NCI-H2227 (cell line): ENCODE data around the gene APP.

Experiments used
- DNase-seq: peaks from one replicate; lab custom pipeline; 2025; ENCODE audit not compliant: unreplicated experiment; lab: John Stamatoyannopoulos, UW

Gene APP

DNA sequence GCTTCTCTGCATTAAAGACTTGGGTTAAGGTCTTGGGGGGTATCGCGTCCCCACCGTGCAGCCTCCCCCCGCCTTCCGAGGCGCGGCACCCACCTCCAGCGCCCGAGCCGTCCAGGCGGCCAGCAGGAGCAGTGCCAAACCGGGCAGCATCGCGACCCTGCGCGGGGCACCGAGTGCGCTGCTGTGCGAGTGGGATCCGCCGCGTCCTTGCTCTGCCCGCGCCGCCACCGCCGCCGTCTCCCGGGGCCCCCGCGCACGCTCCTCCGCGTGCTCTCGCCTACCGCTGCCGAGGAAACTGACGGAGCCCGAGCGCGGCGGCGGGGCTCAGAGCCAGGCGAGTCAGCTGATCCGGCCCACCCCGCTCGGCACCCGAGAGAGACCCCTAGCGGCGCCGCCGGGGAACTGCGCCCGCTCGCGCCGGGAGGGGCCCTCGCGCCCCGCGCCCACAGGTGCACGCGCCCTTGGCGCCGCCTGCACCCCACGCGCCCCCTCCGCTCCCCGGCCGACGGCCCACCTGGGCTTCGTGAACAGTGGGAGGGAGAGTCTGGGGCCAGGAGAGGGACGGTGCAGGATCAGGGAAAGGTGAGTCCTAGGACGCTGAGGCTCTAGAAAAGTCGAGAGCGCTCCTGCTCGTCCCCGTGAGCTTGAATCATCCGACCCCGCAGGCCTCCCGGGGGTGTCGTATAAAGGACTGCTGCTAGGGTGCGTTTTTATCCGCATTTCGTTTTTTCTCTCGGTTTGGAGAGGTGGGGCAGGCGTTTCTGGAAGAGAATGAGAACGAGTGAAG, at the start of gene APP:
Gene APP (minus strand): TSS at position 300 of the 787 bp plus-strand sequence. CDS start 150 bp downstream, at position 150.
- peak; percentile 90 for DNase-seq

DNA sequence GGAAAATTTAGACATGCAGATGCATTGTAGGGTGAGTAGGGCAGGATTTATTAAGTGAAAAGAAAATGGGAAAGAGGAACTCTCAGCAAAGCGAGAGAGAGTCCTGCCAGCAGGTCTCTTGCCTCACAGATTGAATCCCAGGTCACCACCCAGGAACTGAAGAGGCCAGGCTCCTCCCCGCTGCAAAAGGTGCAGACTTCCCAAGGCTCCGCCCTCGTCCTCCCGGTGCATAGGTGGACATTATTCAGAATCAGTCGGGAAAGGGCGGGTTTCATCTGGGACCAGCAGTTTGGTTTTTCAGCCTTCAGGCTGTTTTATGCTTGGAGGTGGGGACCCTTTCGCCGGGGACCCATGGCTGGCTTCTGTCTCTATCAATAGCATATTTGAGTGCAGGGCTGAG, 41.6 kb upstream of the APP start:
- no peak for DNase-seq

DNA sequence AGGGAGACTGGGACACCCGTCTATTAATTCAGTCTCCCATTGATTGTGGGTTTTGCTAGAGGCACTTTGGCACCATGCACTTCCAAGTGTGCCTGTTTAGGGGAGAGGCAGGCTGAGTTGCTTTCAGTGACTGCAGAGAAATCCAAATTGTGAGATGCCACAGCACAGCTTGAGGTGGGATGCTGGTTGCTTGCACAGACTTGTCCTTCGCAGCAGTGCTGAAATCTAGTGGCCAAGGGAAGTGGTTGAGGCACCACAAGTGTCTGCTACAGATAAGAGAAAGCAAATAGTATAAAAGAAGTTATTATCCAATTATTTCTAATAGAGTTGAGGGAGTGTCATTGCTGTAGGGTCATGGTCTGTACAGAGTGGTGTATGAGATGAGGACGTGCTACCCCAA, 40.0 kb upstream of the APP start:
- no peak for DNase-seq

DNA sequence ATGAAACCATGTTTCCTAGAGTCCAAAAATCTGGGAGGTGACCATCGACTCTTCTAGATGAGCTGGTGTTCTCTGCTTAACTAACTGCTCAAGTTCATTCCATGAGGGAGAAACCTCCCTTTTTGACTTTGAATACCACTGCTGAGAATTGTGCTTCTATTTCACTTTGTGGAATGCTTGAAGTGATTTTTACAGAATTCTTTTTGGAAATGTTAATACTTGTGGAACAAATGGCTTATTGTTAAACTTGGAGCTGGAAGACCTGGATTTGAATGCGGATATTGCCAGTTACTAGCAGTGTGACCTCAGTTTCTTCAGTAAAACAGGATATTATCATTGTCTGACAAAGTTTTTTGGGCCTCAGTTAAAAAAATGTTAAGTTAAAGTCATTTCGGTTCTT, 36.5 kb upstream of the APP start:
- DNase-seq: no peak

DNA sequence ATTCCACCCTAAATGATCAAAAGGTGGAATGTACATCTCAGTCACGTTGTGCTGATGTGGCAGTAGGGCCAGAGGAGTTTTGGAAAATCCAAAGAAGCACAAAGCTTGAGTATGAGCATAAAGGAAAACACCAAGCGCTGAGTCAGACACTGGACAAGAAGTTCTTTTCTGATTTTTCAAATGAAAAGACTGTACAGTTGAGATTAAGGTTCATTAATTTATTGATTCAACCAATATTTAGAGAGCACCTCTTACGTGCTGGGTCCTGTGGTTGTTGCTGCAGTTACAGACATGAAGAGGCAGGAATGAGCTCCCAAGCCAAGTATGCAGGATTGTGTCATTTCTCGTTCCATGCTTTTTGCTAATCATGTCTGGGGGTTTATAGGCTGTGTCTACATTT, 28.9 kb upstream of the APP start:
- no peak for DNase-seq

DNA sequence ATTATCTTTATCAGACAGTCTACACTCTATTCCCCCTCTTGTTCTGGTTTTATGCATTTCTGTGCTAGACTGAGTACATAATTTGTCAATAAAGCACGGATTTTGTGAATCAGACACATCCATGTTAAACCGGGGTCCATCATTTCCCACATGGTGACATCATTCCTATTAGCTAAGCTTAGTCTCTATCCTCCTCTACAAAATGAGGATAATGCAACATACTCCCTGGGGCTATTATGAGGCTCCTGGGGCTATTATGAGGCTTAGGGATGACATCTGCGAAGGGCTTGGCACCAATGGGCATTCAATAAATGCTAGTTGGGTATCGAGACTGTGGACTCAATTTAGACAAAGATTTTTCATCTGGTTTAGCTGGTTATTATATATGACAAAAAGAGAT, 25.1 kb upstream of the APP start:
- no peak for DNase-seq

DNA sequence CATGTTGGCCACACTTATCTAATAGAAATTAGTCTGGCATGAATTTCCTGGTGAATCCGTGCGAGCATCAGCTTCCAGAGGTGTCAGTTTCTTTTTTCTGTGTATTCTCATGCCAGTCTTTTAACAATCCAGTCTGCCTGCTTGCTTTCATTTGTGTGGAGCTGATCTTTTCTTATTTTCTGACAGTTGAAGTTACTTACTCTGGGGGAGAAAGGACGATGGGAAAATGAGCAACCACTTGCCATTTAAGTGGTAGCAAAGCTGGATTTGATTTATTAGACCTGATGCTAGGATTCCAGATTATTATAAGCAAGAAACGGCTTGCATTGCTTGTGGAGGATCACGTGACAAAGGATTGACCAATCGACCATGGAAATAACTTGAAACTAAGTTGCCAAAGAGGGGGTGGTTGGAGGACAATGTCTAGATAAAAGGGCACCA, 24.3 kb upstream of the APP start:
- peak; percentile 5 for DNase-seq

DNA sequence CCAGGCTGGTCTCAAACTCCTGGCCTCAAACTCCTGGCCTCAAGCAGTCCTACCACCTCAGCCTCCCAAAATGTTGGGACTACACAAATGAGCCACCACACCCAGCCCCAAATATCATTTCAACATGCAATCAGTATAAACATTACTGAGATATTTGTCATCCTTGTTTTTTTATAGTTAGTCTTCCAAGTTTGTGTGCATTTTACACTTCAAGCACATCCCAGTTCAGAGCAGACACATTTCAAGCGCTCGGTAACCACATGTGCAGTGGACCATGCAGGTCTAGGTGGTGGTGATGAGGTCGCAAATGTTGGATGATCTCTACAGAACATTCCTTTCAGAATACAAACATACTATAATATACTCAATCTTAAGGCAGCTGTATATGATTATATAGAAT, 23.8 kb upstream of the APP start:
- no peak for DNase-seq

DNA sequence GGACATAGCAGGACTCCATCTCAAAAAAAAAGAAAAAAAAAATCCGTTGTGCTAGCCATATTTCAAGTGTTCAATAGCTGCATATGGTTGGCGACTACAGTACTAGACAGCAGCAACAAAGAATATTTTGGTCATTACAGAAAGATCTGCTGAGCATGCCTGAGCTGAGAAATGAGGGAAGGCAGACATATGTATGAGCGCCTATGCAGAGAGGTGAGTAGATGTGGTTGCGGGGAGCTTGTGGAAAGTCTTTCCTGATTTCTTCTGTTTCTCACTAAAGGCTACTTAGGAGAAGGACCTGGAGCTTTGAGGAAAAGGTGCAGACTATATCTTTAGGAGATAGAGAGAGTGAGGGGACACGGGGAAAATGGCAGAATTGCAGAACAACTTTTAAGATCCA, 21.0 kb upstream of the APP start:
- DNase-seq: no peak

DNA sequence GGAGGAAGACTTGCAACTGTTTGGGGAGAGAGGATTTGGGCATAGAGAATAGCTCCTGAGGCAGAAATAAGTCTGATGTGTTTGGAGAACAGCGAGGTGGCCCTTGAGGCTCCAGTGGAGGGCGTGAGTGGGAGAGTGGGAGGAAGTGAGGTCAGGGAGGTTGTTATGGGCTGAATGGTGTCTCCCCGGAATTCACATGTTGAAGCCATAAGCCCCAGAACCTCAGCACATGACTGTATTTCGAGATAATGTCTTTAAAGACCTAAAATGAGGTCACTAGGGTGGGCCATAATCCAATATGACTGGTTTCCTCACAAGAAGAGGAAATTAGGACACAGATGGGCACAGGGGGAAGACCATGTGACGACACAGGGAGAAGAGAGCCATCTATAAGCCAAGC, 17.9 kb upstream of the APP start:
- DNase-seq: no peak

DNA sequence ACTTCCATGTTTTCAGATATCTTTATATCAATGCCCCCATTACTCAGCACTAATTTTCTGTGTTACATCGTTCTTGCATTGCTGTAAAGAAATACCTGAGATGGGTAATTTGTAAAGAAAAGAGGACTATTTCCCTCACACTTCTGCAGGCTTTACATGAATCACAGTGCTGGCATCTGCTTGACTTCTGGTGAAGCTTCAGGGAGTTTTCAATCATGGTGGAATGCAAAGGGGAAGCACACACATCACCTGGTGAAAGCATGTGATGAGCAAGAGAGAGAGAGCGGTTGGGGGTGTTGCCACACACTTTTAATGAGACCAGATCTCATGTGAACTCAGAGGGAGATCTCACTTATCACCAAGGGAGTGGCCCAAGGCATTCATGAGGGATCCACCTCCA, 14.9 kb upstream of the APP start:
- no peak for DNase-seq

DNA sequence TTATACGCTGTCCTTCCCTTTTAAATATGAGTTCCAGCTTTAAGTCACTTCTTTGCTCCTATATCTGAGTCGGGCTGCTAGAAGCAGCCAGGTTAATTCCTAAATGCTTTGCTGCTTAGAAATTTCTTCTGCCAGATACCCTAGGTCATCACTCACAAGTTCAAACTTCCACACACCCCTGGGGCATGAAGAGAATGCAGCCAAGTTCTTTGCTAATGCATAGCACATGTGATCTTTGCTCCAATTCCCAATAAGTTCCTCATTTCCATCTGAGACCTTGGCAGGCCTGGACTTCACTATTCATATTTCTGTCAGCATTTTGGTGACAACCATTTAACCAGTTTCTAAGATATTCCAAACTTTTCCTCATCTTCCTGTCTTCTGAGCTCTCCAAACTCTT, 14.5 kb upstream of the APP start:
- DNase-seq: no peak

DNA sequence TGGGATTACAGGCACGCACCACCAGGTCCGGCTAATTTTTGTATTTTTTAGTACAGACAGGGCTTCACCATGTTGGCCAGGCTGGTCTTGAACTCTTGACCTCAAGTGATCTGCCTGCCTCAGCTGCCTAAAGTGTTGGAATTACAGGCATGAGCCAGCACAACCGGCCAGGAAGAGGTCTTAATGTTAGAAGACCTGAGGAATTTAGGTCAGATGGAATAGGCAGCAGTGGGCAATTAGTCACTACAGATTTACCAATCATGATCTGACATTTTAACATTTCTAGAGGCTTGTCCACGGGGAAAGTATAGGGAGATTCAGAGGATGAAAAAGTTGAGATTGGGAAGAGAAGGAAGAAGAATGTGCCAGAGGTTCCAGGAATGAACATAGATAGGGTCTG, 8.9 kb upstream of the APP start:
- DNase-seq: no peak

DNA sequence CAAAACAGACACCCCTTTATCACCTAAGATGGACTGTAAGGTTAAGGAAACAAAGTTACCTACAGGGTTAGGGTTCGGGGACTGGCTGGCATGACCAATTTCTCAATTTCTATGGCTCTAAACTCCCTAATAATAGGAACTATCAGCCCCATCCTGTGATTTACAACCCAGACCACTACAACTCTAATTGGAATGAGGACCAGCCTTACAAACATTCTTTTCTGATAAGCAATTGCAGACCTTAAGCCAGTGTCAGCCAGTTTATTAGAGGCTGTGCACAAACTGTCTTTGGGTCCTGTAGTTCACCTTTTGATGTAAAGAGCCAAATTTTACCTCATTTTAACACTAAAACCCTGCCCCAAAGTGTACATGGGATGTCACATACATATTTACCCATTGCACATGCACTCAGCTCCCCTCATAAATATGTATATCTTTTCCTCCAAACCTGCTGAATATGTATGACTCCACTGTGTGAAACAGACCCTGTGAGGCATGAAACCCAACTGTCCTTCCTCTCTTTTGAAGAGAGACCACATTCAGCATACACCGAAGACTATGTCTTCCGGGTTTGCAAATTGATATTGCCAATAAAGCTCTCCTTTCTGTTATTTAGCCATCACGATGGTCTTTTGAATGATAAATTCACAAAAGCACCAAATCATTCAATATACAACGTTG, 7.3 kb upstream of the APP start:
- no peak for DNase-seq

DNA sequence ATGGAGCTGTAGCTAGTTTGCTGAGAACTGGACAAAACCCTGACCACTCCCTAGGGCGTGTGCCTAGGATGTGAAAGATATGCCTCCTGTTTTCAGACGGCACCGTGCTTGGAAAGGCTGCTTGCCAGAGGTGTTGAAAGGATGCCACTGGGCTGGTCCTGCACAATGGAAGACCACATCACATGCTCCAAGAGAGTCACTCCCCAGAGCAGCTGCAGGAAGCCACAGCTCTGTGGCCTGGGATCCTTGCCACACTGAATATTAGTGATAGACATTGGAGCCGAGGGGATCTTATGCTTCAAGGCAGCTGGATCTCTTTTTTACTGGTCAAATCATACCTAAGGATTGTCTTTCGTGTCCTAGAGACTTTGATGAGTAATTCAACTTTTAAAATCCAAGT, 6.6 kb upstream of the APP start:
- no peak for DNase-seq

DNA sequence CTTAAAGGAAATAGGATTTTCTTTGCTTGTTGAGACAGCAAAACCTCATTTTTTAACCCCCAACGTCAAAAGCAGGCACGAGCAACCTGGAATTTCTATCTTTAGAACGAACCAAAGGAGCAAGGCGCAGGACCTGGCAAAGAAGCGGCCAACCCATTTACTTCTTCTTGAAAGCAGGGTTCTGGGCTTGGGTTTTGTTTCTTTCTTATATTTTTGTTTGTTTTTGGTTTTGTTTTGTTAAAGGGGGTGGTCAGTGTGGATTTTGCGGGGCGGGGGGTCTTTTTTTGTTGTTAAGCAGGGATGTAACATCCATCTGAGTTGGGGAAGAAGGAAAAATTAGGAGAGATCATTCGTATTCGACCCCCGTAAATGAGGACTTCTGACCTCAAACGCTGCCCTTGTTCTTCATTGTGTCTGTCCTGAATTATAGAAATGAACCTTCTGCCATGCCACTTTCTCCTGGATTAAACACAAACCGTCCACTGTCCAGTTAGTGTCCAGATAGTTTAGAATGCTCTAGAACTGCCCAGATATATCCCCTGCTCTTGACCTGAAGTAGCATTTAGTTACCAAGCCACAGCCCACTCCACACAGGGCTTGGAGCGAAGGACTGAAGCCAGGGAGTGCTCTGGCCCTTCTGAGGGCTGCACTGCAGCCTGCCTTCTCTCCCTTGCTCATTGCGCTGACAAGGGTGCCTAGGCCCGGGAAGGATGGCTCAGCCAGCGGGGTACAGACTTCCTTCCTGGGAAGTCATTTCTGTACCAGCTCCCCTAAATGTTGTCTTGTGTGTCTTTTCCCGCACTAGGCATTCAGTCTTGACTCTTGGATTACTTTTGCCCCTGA, 909 bp upstream of the APP start:
- DNase-seq: peak; percentile 9

DNA sequence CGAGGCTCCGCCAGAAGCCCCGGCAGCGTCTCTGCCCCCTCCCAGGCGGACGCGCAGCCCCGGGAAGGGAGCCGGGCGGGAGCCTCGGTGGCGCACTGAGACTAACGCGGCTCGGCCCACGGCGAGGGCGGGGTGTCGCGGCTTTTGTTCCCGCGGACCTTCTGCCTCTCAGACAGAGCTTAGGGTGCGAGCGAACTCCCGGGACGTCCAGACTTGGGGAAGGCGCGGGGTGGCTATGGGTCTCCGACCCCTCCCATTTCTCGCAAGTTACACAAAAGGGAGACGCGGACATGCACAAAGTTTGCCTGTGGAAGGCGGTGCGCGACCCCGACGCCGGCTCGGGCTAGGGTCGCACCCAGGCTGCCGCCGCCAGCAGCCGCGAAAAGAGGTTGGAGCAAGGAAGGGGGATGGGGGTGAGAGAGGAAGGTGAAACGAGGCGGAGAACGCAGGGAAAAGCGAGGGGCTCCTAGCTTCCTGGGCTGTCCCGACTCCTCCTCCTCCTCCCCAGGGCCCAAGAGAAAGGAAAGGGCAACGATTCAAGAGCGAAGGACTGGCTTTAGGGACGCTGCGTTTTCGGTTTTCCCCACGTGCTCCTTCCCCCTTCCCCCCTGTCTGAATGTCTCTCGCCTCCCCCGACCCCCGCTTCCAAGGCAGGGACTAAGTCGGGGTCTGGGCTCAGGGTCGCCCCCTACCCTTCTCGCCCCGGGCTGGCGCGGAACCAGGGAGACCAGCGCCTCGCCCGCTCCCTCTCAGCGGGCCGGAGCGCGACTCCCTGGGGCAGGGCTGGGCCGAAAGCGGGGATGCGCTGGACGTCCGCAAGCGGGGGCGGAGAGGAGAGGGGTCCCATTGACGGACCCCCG, 729 bp downstream of the APP start:
- peak; percentile 66 for DNase-seq

DNA sequence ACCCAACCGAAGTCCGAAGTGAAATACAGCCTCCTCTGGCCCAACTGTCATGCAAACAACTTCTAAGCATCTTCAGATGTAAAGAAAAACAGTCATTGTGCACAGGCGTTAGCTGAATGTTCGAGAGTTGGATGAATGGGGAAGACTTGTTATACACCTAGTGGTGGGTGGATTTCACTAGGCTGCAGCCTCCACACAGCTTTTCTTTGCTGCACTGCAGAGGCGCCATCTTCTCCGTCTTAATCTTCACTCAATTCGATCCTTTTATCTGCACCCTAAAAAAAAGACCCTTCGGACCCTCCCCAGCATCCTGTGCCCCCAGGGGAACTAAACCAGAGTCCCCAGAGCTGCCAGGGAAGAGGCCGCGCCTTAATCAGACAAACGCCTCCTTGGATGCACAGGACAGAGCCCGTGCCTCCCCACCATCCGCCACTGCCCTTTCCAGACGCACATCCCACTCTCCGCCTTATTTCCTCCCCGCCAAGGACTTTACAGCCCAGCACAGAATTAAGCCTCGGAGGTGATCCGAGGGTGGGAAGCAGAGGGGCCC, 1.4 kb downstream of the APP start:
- peak; percentile 62 for DNase-seq

DNA sequence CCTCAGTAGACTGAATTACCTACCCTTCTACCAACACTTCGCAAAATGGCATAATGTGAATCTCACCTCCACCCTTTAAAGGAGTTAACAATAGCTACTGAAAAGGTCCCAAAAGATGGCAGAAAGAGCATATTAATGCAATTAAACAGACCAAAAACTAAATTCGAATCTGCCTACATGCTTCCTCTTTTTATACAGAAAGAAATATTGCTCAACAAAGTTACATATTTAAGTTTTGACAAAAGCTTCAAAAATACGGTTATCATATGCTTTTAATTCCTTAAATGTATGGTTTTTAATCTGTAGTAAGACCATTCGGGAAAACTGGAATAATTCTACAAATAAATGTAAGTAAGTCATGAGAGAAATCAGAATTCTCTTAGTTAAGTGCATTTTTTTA, 2.2 kb downstream of the APP start:
- no peak for DNase-seq

DNA sequence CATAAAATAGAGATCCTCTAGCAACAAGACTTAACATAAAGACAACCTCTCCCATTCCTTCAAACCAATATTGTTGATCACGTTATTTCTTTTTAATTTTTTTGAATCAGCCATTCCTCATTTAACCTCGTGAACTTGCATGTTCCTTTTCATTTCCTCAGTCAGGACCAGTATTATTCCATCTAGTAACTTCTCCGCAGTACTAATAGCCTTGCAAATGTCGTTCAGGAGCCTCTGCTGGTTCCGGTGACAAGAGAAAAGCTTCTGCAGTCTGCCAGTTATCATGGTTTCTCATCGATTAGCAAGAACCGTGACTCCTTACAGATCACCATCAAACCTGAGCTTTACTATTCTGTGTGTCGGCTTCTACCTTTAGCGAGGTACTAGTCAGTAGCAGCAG, 3.0 kb downstream of the APP start:
- DNase-seq: no peak

DNA sequence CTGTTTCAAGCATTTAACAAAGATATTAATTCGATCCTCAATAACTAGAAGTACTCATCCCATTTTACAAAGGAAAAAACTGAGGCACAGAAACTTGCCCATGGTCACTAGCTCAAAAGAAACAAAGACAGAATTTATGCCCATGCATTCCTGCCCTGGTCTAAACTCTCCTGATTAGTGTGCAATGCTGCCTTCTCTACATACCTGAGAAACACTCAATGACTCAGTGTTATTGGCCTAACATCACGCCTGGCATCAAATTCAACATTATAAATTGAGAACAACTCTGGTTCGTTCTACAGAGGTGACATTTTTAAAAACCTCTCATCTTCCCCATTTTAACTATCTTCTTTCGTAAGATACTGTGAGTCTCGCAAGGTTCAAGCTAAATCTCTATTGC, 5.2 kb downstream of the APP start:
- DNase-seq: no peak
